ENCODE results near the gene BASP1. TPM values are rescaled to one million over a fixed set of nuclear protein-coding genes. Genes with fewer than 3 reads are reported as not detected.

The BASP1 gene
- total and polyA plus RNA-seq, 10 of the 15 experiments (the other 5 are each of a cell fraction or from before 2014, with no cell fraction given) = 27.3 to 190 (median 102) TPM

DNA sequence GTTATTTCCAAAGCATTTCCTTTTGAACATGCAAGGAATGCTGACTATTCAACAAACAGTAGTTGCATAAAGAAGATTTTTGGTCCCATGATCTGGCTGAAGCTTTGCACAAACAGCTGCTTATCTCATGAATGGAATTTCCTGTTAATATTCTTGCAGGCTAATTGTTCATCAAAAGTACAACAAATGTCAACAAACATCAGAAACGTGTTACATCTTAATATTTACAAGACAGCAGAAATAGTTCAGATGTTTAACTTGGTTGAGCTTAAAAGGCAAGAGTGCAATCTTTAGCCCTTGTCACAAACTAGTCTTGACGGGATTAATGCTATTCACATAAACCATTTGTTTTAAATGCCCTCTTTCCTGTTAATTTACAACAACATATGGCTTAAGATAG, 47.9 kb upstream of the BASP1 start (continued):
- TF ChIP-seq, protein P1, sequence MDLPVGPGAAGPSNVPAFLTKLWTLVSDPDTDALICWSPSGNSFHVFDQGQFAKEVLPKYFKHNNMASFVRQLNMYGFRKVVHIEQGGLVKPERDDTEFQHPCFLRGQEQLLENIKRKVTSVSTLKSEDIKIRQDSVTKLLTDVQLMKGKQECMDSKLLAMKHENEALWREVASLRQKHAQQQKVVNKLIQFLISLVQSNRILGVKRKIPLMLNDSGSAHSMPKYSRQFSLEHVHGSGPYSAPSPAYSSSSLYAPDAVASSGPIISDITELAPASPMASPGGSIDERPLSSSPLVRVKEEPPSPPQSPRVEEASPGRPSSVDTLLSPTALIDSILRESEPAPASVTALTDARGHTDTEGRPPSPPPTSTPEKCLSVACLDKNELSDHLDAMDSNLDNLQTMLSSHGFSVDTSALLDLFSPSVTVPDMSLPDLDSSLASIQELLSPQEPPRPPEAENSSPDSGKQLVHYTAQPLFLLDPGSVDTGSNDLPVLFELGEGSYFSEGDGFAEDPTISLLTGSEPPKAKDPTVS (IDR thresholded peaks at IDR 0.05; ENCODE audit: low read depth, low read length) = no peak
- no peak for TF ChIP-seq POLR2AphosphoS5 (IDR thresholded peaks at IDR 0.05; ENCODE audit: low read length)
- no peak for TF ChIP-seq NR2F1 (conservative IDR thresholded peaks at IDR 0.05)
- TF ChIP-seq, protein P2, sequence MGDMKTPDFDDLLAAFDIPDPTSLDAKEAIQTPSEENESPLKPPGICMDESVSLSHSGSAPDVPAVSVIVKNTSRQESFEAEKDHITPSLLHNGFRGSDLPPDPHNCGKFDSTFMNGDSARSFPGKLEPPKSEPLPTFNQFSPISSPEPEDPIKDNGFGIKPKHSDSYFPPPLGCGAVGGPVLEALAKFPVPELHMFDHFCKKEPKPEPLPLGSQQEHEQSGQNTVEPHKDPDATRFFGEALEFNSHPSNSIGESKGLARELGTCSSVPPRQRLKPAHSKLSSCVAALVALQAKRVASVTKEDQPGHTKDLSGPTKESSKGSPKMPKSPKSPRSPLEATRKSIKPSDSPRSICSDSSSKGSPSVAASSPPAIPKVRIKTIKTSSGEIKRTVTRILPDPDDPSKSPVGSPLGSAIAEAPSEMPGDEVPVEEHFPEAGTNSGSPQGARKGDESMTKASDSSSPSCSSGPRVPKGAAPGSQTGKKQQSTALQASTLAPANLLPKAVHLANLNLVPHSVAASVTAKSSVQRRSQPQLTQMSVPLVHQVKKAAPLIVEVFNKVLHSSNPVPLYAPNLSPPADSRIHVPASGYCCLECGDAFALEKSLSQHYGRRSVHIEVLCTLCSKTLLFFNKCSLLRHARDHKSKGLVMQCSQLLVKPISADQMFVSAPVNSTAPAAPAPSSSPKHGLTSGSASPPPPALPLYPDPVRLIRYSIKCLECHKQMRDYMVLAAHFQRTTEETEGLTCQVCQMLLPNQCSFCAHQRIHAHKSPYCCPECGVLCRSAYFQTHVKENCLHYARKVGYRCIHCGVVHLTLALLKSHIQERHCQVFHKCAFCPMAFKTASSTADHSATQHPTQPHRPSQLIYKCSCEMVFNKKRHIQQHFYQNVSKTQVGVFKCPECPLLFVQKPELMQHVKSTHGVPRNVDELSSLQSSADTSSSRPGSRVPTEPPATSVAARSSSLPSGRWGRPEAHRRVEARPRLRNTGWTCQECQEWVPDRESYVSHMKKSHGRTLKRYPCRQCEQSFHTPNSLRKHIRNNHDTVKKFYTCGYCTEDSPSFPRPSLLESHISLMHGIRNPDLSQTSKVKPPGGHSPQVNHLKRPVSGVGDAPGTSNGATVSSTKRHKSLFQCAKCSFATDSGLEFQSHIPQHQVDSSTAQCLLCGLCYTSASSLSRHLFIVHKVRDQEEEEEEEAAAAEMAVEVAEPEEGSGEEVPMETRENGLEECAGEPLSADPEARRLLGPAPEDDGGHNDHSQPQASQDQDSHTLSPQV (IDR thresholded peaks at IDR 0.05) = no peak
- no peak for TF ChIP-seq CTCF (IDR thresholded peaks at IDR 0.05 in 2 of 3, conservative IDR thresholded peaks at IDR 0.05 in 1 of 3; ENCODE audit: control insufficient read depth in 2 of 3, extremely low read depth in 1 of 3, insufficient read depth in 1 of 3, low read depth in 3 of 3, low read length in 3 of 3)
- no peak for TF ChIP-seq TCF3 (IDR thresholded peaks at IDR 0.05; ENCODE audit: borderline replicate concordance, insufficient read depth, low read depth, low read length)
- TF ChIP-seq EP300 (IDR thresholded peaks at IDR 0.05; ENCODE audit: borderline replicate concordance in 1 of 2, control insufficient read depth in 1 of 2, low read depth in 2 of 2, low read length in 2 of 2) = no peak
